Esophagus squamous epithelium (tissue), 5 donors: ENCODE measurements around the gene KNDC1. TPM values are rescaled to one million over a fixed set of nuclear protein-coding genes. Genes with fewer than 3 reads are reported as not detected.

Experiments used
- DNase-seq: peaks from one replicate; lab custom pipeline; 2025; lab: John Stamatoyannopoulos, UW
- H3K27ac ChIP-seq, 4 donors: fragments of 200-600 bp; sonication (generic); one replicate each; pipeline ENCODE4 v1.5.1; 2016 to 2019; ENCODE audit warnings: mild to moderate bottlenecking in 1 of 4
- H3K27me3 ChIP-seq, 4 donors: fragments of 200-600 bp; sonication (generic); 1 replicate in 3 of 4; 2 replicates in 1 of 4; pipeline versions ENCODE4 v1.5.1 to v1.6.0; 2017 to 2021; ENCODE audit warnings: antibody characterized with exemption in 1 of 4
- H3K36me3 ChIP-seq, 3 donors: fragments of 200-600 bp; sonication (generic); one replicate each; pipeline ENCODE4 v1.5.1; 2016 to 2019
- H3K4me1 ChIP-seq, 3 donors: fragments of 200-600 bp; sonication (generic); one replicate each; pipeline ENCODE4 v1.5.1; 2017 to 2019
- H3K4me3 ChIP-seq, 4 donors: fragments of 200-600 bp; sonication (generic); 1 replicate in 3 of 4; 2 replicates in 1 of 4; pipeline ENCODE4 v1.5.1; 2016 to 2019; ENCODE audit warnings: mild to moderate bottlenecking in 2 of 4, moderate library complexity in 1 of 4
- H3K9me3 ChIP-seq, 3 donors: fragments of 200-600 bp; sonication (generic); one replicate each; pipeline ENCODE4 v1.5.1; 2016 to 2019
- CTCF ChIP-seq, 6 experiments: fragments of 450-650 bp in 4 of 6; fragments of 200-600 bp in 2 of 6; sonication (generic) in 2 of 6; IDR thresholded peaks; one replicate each; pipeline ENCODE4 v1.5.1; 2016 to 2019; ENCODE audit warnings: antibody characterized with exemption in 6 of 6, mild to moderate bottlenecking in 4 of 6, moderate library complexity in 4 of 6
- POLR2A ChIP-seq, 4 donors: fragments of 450-650 bp; IDR thresholded peaks; one replicate each; pipeline ENCODE4 v1.6.1; 2017; ENCODE audit warnings: antibody characterized with exemption in 4 of 4, mild to moderate bottlenecking in 4 of 4, moderate library complexity in 3 of 4
- WGBS, 2 donors: methylation state at CpG; one replicate each; pipeline ENCODE4 v1.1.5; 2018; 5-methylcytosine and 5-hydroxymethylcytosine counted together
- intact Hi-C: fragments of 100-400 bp; cut with DNase I; formaldehyde crosslinking; loops from one replicate; pipeline ENCODE4 v1.15.0; 2022
- total RNA-seq, 4 donors: library from RNA; depleted of rRNA; stranded (reverse); fragments of >200 nt; gene quantifications; one replicate each; pipeline ENCODE4 v1.1.0, GENCODE V29; 2016
- donor health status: DM: yes; HTN: yes; CAD: no.

Gene KNDC1
- total RNA-seq, 4 donors from 2014 or later = 0.19 to 0.64 (median 0.53) TPM; not detected in 1

GRCh38 chr10:133159611-133159949 lies 439 bp upstream of the KNDC1 start:
- Histone ChIP-seq H3K4me3 (peak overlapping the region in 2 of 4 donors; percentile 55 to 72), H3K9me3 (no peaks in the 10 kb centered on the region), H3K27me3 (peaks cover 3 to 65% (median 4%) of the 10 kb centered on the region in 4 donors), H3K36me3 (no peaks in the 10 kb centered on the region), H3K4me1 (peaks cover 7 to 30% (median 12%) of the 10 kb centered on the region in 3 donors), H3K27ac (no peak overlapping the region)
- no CpG with 5 or more reads among the region's 18 CpGs for WGBS, 2 donors
- intact Hi-C loops = no loop called here
- TF ChIP-seq CTCF (IDR thresholded peaks at IDR 0.05) (no peak), POLR2A (IDR thresholded peaks at IDR 0.05) (no peak)
- DNase-seq = no peak

- WGBS, 2 donors = 8% methylated on average over 16 of the region's 29 CpGs; no CpG with 5 or more reads in 1 of the 2 donors
- no peak overlapping the region for H3K27ac ChIP-seq
- H3K9me3 ChIP-seq = no peaks in the 10 kb centered on the region
- no peak for TF ChIP-seq CTCF (IDR thresholded peaks at IDR 0.05)
- no peak for TF ChIP-seq POLR2A (IDR thresholded peaks at IDR 0.05)
- peaks cover 7 to 30% (median 12%) of the 10 kb centered on the region in 3 donors for H3K4me1 ChIP-seq
- no peaks in the 10 kb centered on the region for H3K36me3 ChIP-seq
- peak overlapping the region; percentile 45 to 72 (median 52) for H3K4me3 ChIP-seq
- no peak for DNase-seq
- H3K27me3 ChIP-seq = peaks cover 3 to 79% (median 4%) of the 10 kb centered on the region in 4 donors
- intact Hi-C loops = no loop called here
Observed at GRCh38 chr10:133160826-133161471, 930 bp downstream of the KNDC1 start.

GRCh38 chr10:133161486-133162109 lies 1.6 kb downstream of the KNDC1 start:
- H3K27me3 ChIP-seq = peaks cover 3 to 80% (median 4%) of the 10 kb centered on the region in 4 donors
- WGBS, 2 donors = 70 to 80% methylated on average over 2 to 13 of the region's 33 CpGs
- H3K36me3 ChIP-seq = no peaks in the 10 kb centered on the region
- no peak for DNase-seq
- intact Hi-C loops = no loop called here
- H3K4me1 ChIP-seq = peaks cover 7 to 30% (median 12%) of the 10 kb centered on the region in 3 donors
- H3K4me3 ChIP-seq = no peak overlapping the region
- H3K9me3 ChIP-seq = no peaks in the 10 kb centered on the region
- TF ChIP-seq POLR2A (IDR thresholded peaks at IDR 0.05) (no peak), CTCF (IDR thresholded peaks at IDR 0.05) (no peak)
- no peak overlapping the region for H3K27ac ChIP-seq

GRCh38 chr10:133162178-133162909 lies 2.3 kb downstream of the KNDC1 start:
- H3K4me1 ChIP-seq = peaks cover 7 to 30% (median 12%) of the 10 kb centered on the region in 3 donors
- TF ChIP-seq POLR2A (IDR thresholded peaks at IDR 0.05) (no peak), CTCF (IDR thresholded peaks at IDR 0.05) (no peak)
- peaks cover 3 to 80% (median 4%) of the 10 kb centered on the region in 4 donors for H3K27me3 ChIP-seq
- H3K4me3 ChIP-seq = no peak overlapping the region
- WGBS, 2 donors = 78 to 81% methylated on average over 18 to 19 of the region's 22 CpGs
- intact Hi-C loops = no loop called here
- no peak for DNase-seq
- H3K36me3 ChIP-seq = no peaks in the 10 kb centered on the region
- H3K27ac ChIP-seq = no peak overlapping the region
- H3K9me3 ChIP-seq = no peaks in the 10 kb centered on the region
